GM12872 (cell line): Measurements from ENCODE around the gene RPL23.

ENCODE experiments used
- CTCF ChIP-seq: IDR thresholded peaks from 3 replicates; pipeline ENCODE4 v1.5.1; 2011; ENCODE audit warnings: low read depth, mild to moderate bottlenecking, low read length, moderate library complexity; ENCODE audit not compliant: insufficient read depth

The RPL23 gene

GRCh38 chr17:38890410-38890746 lies 36.9 kb upstream of the RPL23 start:
- no peak for TF ChIP-seq CTCF

GRCh38 chr17:38889745-38890409 lies 36.4 kb upstream of the RPL23 start:
- TF ChIP-seq CTCF: no peak

GRCh38 chr17:38888842-38889241 lies 35.3 kb upstream of the RPL23 start:
- TF ChIP-seq CTCF: no peak

GRCh38 chr17:38886643-38887010 lies 33.1 kb upstream of the RPL23 start:
- TF ChIP-seq CTCF: no peak

- no peak for TF ChIP-seq CTCF
These were observed 32.5 kb upstream of the RPL23 start for GRCh38 chr17:38885728-38886642.

- no peak for TF ChIP-seq CTCF
These were observed 31.7 kb upstream of the RPL23 start for GRCh38 chr17:38885044-38885727.
